Left ventricle myocardium inferior (tissue), 1 donor: Measurements from ENCODE around the gene AP2A2. TPM values are rescaled to one million over a fixed set of nuclear protein-coding genes. Genes with fewer than 3 reads are reported as not detected.

Experiments
- DNase-seq: peaks from one replicate; pipeline ENCODE4 v3.0.0-alpha.2; 2020
- H3K27ac ChIP-seq: fragments of 200-600 bp; replicated peaks from 2 replicates; pipeline ENCODE4 v1.8.0; 2021
- H3K27me3 ChIP-seq: fragments of 200-600 bp; 2 replicates; pipeline ENCODE4 v1.8.0; 2021; ENCODE audit warnings: low read depth
- H3K36me3 ChIP-seq: fragments of 200-600 bp; 2 replicates; pipeline ENCODE4 v1.8.0; 2021
- H3K4me1 ChIP-seq: fragments of 200-600 bp; 2 replicates; pipeline ENCODE4 v1.8.0; 2021
- H3K4me3 ChIP-seq: fragments of 200-600 bp; 2 replicates; pipeline ENCODE4 v1.8.0; 2021; ENCODE audit warnings: mild to moderate bottlenecking, moderate library complexity
- H3K9me3 ChIP-seq: fragments of 200-600 bp; replicated peaks from 2 replicates; pipeline ENCODE4 v1.8.0; 2021
- intact Hi-C: fragments of 100-400 bp; cut with micrococcal nuclease; formaldehyde crosslinking; loops from one replicate; pipeline ENCODE4 v1.11.0; 2022
- total RNA-seq: library from RNA; stranded (reverse); fragmentation: NEBNext Ultra II Directional; extraction: Animal tissue kit (Norgen Biotek cat#: 25700); gene quantifications from one replicate; pipeline ENCODE4 v1.2.1, GENCODE V29; 2021
- TF ChIP-seq, protein P1 (sequence below): fragments of 200-600 bp; IDR thresholded peaks from 2 replicates; pipeline ENCODE4 v1.8.0; 2021; ENCODE audit warnings: antibody characterized with exemption, mild to moderate bottlenecking, borderline replicate concordance
- donor health status: DM: no; HTN: yes; CAD: no; lungs with severe emphysema.

The AP2A2 gene
- total RNA-seq, 1 donor from 2014 or later = 41.4 TPM

GRCh38 chr11:900545-900944, 25.1 kb upstream of the AP2A2 start:
- Histone ChIP-seq H3K9me3 (no peaks in the 10 kb centered on the region), H3K27ac (no peak overlapping the region), H3K4me3 (no peak overlapping the region), H3K4me1 (no peaks in the 10 kb centered on the region), H3K27me3 (no peaks in the 10 kb centered on the region), H3K36me3 (peaks cover 64% of the 10 kb centered on the region)
- intact Hi-C loops = no loop called here
- TF ChIP-seq, protein P1, sequence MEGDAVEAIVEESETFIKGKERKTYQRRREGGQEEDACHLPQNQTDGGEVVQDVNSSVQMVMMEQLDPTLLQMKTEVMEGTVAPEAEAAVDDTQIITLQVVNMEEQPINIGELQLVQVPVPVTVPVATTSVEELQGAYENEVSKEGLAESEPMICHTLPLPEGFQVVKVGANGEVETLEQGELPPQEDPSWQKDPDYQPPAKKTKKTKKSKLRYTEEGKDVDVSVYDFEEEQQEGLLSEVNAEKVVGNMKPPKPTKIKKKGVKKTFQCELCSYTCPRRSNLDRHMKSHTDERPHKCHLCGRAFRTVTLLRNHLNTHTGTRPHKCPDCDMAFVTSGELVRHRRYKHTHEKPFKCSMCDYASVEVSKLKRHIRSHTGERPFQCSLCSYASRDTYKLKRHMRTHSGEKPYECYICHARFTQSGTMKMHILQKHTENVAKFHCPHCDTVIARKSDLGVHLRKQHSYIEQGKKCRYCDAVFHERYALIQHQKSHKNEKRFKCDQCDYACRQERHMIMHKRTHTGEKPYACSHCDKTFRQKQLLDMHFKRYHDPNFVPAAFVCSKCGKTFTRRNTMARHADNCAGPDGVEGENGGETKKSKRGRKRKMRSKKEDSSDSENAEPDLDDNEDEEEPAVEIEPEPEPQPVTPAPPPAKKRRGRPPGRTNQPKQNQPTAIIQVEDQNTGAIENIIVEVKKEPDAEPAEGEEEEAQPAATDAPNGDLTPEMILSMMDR = no peak
- no peak for DNase-seq

- H3K36me3 ChIP-seq = peaks cover 67% of the 10 kb centered on the region
Measured at GRCh38 chr11:901452-902061, 24.1 kb upstream of the AP2A2 start.

DNA sequence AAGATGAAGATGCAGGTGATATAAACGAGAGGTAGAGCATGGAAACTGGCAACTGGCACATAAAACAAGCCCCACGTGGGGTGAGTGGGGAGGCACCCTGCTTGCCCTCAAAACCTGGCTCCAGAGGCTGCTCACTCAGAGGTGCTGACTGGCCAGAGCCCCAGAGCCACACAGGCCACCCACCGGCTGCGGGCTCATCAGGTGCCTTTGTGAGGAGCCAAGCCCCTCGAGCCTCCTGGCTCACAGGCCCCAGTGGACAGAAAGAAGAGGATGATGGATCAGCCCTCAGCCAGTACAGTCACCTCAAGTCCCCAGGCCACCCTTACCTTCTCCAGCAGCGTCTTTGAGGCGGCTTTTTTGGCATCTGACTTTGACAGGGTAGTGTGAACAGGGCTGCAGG, 21.3 kb upstream of the AP2A2 start:
- Histone ChIP-seq H3K4me1 (peaks cover 3% of the 10 kb centered on the region), H3K27ac (no peak overlapping the region), H3K36me3 (peaks cover 62% of the 10 kb centered on the region), H3K9me3 (no peaks in the 10 kb centered on the region), H3K4me3 (no peak overlapping the region), H3K27me3 (no peaks in the 10 kb centered on the region)
- TF ChIP-seq, protein P1 = no peak
- intact Hi-C loops = no loop called here
- DNase-seq = no peak

More at GRCh38 chr11:901452-902061, 24.1 kb upstream of the AP2A2 start:
- Histone ChIP-seq H3K4me1 (no peaks in the 10 kb centered on the region), H3K27ac (no peak overlapping the region), H3K9me3 (no peaks in the 10 kb centered on the region), H3K4me3 (no peak overlapping the region), H3K27me3 (no peaks in the 10 kb centered on the region)
- intact Hi-C loops = no loop called here
- TF ChIP-seq, protein P1 = no peak
- DNase-seq = no peak

GRCh38 chr11:905952-906351, 19.7 kb upstream of the AP2A2 start:
- no peak overlapping the region for H3K4me3 ChIP-seq
- no peaks in the 10 kb centered on the region for H3K9me3 ChIP-seq
- H3K4me1 ChIP-seq = peaks cover 16% of the 10 kb centered on the region
- TF ChIP-seq, protein P1 = no peak
- no peak overlapping the region for H3K27ac ChIP-seq
- H3K27me3 ChIP-seq = no peaks in the 10 kb centered on the region
- peaks cover 47% of the 10 kb centered on the region for H3K36me3 ChIP-seq
- intact Hi-C loops = no loop called here
- DNase-seq = no peak

- no peaks in the 10 kb centered on the region for H3K27me3 ChIP-seq
Measured at GRCh38 chr11:907668-908067, 18.0 kb upstream of the AP2A2 start.

More at GRCh38 chr11:907668-908067, 18.0 kb upstream of the AP2A2 start:
- no peak overlapping the region for H3K27ac ChIP-seq
- TF ChIP-seq, protein P1 = no peak
- H3K4me1 ChIP-seq = peaks cover 26% of the 10 kb centered on the region
- intact Hi-C loops = no loop called here
- H3K4me3 ChIP-seq = no peak overlapping the region
- H3K9me3 ChIP-seq = no peaks in the 10 kb centered on the region
- DNase-seq = no peak
- peaks cover 30% of the 10 kb centered on the region for H3K36me3 ChIP-seq
